DND-41 (cell line): ENCODE results near the gene ECHDC3.

Experiments used
- ATAC-seq: fragments of 200-7000 bp; cut with Tn5 transposase; 3 replicates; pipeline ENCODE4 v1.9.1; 2021; ENCODE audit warnings: low read depth; ENCODE audit not compliant: insufficient read depth
- DNase-seq: peaks from one replicate; pipeline ENCODE4 v3.0.0-alpha.2; 2020
- H2AFZ ChIP-seq: 2 replicates; pipeline ENCODE4 v1.6.0; 2012; ENCODE audit warnings: low read depth, low read length
- H3K27ac ChIP-seq: 2 replicates; pipeline ENCODE4 v1.5.1; 2012; ENCODE audit warnings: low read length, inconsistent platforms
- H3K27me3 ChIP-seq: fragments of 200-600 bp; sonication (generic); 2 replicates; pipeline ENCODE4 v1.6.0; 2012; ENCODE audit warnings: low read length, mild to moderate bottlenecking, inconsistent platforms; ENCODE audit not compliant: insufficient read depth, poor library complexity
- H3K36me3 ChIP-seq: 2 replicates; pipeline ENCODE4 v1.5.1; 2012; ENCODE audit warnings: low read length, inconsistent platforms; ENCODE audit not compliant: insufficient read depth
- H3K4me1 ChIP-seq: 2 replicates; pipeline ENCODE4 v1.5.1; 2012; ENCODE audit warnings: mild to moderate bottlenecking, low read length; ENCODE audit not compliant: insufficient read depth
- H3K4me2 ChIP-seq: 2 replicates; pipeline ENCODE4 v1.6.0; 2012; ENCODE audit warnings: mild to moderate bottlenecking, moderate library complexity, low read length, inconsistent platforms; ENCODE audit not compliant: insufficient read depth
- H3K4me3 ChIP-seq, 2 experiments: fragments of 200-600 bp in 1 of 2; shearing (Covaris generic) in 1 of 2; 2 replicates each; pipeline ENCODE4 v1.5.1; 2012 to 2016; ENCODE audit warnings: inconsistent platforms in 2 of 2, low read length in 2 of 2, mild to moderate bottlenecking in 2 of 2, low read depth in 1 of 2, moderate library complexity in 1 of 2
- H3K79me2 ChIP-seq: 2 replicates; pipeline ENCODE4 v1.6.0; 2012; ENCODE audit warnings: low read length, inconsistent platforms; ENCODE audit not compliant: insufficient read depth
- H3K9ac ChIP-seq: 2 replicates; pipeline ENCODE4 v1.6.0; 2012; ENCODE audit warnings: low read depth, mild to moderate bottlenecking, inconsistent platforms, low read length, moderate library complexity
- H3K9me3 ChIP-seq: 2 replicates; pipeline ENCODE4 v1.5.1; 2012; ENCODE audit warnings: low read length, moderate library complexity, mild to moderate bottlenecking, inconsistent platforms; ENCODE audit not compliant: insufficient read depth, severe bottlenecking
- H4K20me1 ChIP-seq: 2 replicates; pipeline ENCODE4 v1.6.0; 2012; ENCODE audit warnings: low read length; ENCODE audit not compliant: insufficient read depth
- EZH2 ChIP-seq: IDR thresholded peaks from 3 replicates; pipeline ENCODE4 v1.6.1; 2012; ENCODE audit warnings: borderline replicate concordance, low read depth, mild to moderate bottlenecking, moderate library complexity, low read length, inconsistent platforms; ENCODE audit not compliant: severe bottlenecking
- TF ChIP-seq, protein P1 (sequence below): IDR thresholded peaks from 2 replicates; pipeline ENCODE4 v1.5.1; 2012; ENCODE audit warnings: borderline replicate concordance, low read length, moderate library complexity, mild to moderate bottlenecking; ENCODE audit not compliant: poor library complexity, severe bottlenecking; ENCODE audit errors: extremely low read depth

The ECHDC3 gene

DNA sequence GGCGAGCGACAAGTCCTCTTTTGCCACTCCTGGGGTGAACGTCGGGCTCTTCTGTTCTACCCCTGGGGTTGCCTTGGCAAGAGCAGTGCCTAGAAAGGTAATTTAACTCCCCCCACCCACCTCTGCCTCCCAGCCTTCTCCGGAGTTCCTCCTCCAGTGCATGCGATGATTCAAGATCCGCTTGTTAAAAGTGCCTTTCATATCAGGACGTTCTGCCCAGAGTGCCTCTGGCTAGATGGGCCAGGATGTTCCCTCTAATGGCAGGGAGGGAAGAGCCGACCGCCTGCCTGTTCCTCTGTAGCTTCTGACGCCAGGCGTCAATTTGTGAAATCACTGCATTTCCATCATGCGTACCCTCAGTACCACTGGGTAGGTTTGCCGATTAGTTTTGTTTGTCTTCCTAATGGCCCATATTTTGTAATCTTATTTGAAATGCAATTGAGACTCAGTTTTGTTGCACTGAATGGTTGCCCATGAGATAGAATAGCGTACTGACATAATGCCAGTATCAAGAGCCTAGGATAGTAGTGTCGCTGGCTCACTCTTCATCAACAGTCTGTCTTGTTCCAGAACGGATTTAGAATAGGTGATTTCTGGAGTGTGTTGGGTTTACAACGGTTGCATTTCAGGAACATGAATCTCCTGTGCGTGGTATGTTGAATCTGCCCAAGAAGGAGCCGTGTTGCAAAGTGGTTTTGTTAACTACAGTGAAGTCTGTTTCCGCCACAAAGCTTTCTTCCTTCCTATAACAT is 13.5 kb downstream of the ECHDC3 start:
- no peak overlapping the region for H2AFZ ChIP-seq
- H3K27me3 ChIP-seq, result no peaks in the 10 kb centered on the region
- no peak overlapping the region for H3K27ac ChIP-seq
- DNase-seq, result no peak
- no peaks in the 10 kb centered on the region for H3K9me3 ChIP-seq
- no peaks in the 10 kb centered on the region for H3K79me2 ChIP-seq
- no peak overlapping the region for H3K9ac ChIP-seq
- no peaks in the 10 kb centered on the region for H4K20me1 ChIP-seq
- no peak for TF ChIP-seq EZH2
- TF ChIP-seq, protein P1, sequence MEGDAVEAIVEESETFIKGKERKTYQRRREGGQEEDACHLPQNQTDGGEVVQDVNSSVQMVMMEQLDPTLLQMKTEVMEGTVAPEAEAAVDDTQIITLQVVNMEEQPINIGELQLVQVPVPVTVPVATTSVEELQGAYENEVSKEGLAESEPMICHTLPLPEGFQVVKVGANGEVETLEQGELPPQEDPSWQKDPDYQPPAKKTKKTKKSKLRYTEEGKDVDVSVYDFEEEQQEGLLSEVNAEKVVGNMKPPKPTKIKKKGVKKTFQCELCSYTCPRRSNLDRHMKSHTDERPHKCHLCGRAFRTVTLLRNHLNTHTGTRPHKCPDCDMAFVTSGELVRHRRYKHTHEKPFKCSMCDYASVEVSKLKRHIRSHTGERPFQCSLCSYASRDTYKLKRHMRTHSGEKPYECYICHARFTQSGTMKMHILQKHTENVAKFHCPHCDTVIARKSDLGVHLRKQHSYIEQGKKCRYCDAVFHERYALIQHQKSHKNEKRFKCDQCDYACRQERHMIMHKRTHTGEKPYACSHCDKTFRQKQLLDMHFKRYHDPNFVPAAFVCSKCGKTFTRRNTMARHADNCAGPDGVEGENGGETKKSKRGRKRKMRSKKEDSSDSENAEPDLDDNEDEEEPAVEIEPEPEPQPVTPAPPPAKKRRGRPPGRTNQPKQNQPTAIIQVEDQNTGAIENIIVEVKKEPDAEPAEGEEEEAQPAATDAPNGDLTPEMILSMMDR, result no peak
- ATAC-seq, result no peak
- H3K4me1 ChIP-seq, result peaks cover 6% of the 10 kb centered on the region
- H3K4me2 ChIP-seq, result no peak overlapping the region
- H3K36me3 ChIP-seq, result no peaks in the 10 kb centered on the region
- H3K4me3 ChIP-seq, result no peak overlapping the region

- no peak for ATAC-seq
- Histone ChIP-seq H3K27ac (no peak overlapping the region), H3K4me2 (no peak overlapping the region), H2AFZ (peak overlapping the region; percentile 84; the same call in 1 of the 2 replicates), H3K36me3 (no peaks in the 10 kb centered on the region), H3K9me3 (no peaks in the 10 kb centered on the region), H3K79me2 (no peaks in the 10 kb centered on the region), H3K27me3 (no peaks in the 10 kb centered on the region), H3K4me3 (no peak overlapping the region), H3K4me1 (peaks cover 6% of the 10 kb centered on the region), H3K9ac (no peak overlapping the region), H4K20me1 (no peaks in the 10 kb centered on the region)
- TF ChIP-seq, protein P1, result no peak
- no peak for TF ChIP-seq EZH2
- DNase-seq, result no peak
Observed at GRCh38 chr10:11756766-11757315, 14.7 kb downstream of the ECHDC3 start.

- TF ChIP-seq, protein P1, result no peak
- no peak for TF ChIP-seq EZH2
- Histone ChIP-seq H3K4me1 (peaks cover 6% of the 10 kb centered on the region), H3K36me3 (no peaks in the 10 kb centered on the region), H4K20me1 (no peaks in the 10 kb centered on the region), H3K4me3 (no peak overlapping the region), H3K4me2 (no peak overlapping the region), H2AFZ (peak overlapping the region; percentile 84), H3K9me3 (no peaks in the 10 kb centered on the region), H3K9ac (no peak overlapping the region), H3K27me3 (no peaks in the 10 kb centered on the region), H3K79me2 (no peaks in the 10 kb centered on the region), H3K27ac (peak overlapping the region; percentile 70)
- DNase-seq (no peak), ATAC-seq (no peak)
Observed at GRCh38 chr10:11757454-11757820, 15.3 kb downstream of the ECHDC3 start.
